GM21717 (cell line): ENCODE data around the gene CPM.

Source experiments
- ATAC-seq: cut with Tn5 transposase; IDR thresholded peaks from one replicate; pipeline ENCODE4 v1.9.1; 2021; ENCODE audit warnings: mild to moderate bottlenecking, moderate library complexity; ENCODE audit not compliant: unreplicated experiment

Gene CPM

GRCh38 chr12:68957273-68957672, 24.3 kb upstream of the CPM start:
- no peak for ATAC-seq

DNA sequence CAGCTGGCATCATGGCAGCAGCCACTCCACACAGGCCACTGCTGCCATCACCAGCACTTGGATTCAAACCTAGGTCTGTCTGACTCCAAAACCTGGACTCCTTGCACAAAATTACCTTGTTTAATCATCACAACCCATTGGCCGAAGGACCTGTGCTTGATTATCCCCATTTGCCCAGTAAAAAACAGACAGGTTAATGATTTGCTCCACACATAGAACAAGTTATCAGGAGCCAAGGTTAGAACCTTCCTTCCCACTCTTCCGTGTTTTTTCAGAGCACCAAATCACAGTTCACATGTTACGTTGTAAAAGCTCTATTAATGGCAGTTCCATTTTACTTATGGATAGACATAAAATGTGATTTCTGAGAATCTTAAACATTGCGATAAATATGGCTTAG, 23.5 kb upstream of the CPM start:
- no peak for ATAC-seq

- ATAC-seq = no peak
Observed at GRCh38 chr12:68954811-68955210, 21.8 kb upstream of the CPM start.

GRCh38 chr12:68953536-68953935, 20.6 kb upstream of the CPM start:
- no peak for ATAC-seq

GRCh38 chr12:68951652-68952051, 18.7 kb upstream of the CPM start:
- no peak for ATAC-seq

DNA sequence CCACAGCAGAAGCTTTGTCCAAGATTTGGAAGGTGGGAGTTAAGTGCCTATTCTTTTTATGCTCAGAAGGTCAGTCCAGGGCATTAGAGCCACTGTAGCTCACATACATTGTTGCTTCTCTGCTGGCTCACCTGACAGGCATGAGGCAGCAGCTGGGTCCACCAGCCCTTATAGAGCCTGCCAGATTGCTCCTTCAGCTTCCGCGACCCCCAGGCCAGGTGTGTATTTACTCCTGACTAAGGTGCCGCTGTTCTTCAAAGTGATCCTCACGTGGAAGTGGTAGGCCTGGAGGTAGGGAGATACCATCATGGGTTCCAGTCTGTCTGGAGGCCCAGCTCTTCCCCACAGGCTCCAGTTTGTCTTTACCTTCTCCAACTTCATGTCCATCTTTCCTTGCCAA, 17.5 kb upstream of the CPM start:
- ATAC-seq = no peak

DNA sequence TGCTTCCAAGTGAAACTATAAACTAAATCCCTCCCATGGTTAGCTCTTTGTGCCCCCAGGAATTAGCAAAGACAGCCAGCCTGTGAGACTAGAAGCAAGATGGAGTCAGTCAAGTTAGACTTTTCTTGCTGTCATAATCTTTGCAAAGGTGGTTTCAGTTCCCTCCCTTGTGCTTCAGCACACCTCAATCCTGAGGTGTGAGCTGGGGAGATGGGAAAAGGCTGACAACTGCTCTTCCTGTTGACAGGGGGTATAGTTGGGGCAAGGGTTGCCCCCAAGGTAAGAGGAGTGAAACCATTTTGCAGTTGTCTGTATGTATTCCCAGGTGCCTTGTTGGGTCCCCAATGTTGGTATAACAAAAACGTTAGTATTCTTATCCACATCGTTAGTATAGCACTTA, 12.3 kb upstream of the CPM start:
- no peak for ATAC-seq

DNA sequence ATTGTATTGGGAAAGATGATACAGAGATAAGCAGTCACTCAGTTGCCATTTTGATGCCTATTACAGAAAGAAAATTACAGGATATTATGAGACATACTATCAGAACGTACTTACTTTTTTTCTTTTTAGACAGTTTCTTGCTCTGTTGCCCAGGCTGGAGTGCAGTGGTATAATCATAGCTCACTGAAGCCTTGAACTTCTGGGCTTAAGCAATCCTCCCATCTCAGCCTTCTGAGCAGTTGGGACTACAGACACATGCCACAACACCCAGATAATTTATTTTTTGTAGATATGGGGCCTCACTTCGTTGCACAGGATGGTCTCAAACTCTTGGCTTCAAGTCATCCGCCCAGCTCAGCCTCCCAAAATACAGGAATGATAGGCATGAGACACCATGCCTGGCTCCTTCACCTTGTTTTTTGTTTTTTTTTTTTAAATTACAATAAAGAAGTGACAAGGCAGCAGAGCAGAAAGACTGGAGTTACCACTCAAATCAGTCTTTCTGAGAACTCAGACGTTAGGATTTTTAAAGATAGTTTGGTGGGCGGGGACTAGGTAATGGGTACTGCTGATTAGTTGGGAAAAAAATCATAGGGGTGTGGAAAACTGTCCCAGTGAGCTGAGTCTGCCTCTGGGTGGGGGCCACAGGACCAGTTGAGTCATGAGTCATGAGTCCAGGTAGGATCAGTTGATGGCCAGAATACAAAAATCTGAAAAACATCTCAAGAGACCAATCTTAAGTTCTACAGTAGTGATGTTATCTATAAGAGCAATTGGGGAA, 11.5 kb upstream of the CPM start:
- ATAC-seq = no peak

DNA sequence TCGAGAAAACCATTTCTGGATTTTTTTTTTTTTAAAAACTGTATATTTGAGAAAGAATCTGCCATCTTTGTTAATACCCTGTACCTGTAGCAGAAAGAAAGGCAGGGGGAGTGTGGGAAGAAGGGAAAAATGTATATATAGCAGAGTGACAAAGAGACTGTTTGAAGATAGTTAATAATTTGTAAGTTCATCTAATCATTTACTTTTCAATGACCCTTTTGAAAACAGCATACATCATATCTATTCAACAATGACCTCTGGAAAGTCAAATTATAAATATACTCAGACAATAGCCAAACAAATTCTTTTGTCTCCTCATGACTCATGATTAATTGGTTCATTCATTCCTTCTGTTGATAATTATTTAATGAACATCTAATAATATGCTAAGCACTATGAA, 10.9 kb upstream of the CPM start:
- ATAC-seq = no peak

DNA sequence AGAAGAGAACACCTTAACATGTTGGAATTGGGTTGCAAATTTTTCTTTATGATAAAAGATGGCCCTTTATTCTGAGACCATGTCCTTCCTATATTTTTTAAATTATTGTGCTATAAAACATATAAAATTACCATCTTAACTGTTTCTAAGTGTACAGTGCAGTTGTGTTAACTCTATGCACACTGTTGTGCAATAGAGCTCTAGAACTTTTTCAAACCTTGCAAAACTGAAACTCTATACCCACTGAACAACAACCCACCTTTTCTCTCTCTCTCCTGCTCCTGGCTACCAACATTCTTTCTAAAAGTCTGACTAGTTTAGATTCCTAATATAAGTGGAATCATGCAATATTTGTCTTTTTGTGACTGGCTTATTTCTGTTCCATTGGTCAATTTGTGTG, 7.8 kb upstream of the CPM start:
- no peak for ATAC-seq

GRCh38 chr12:68939505-68939904, 6.5 kb upstream of the CPM start:
- no peak for ATAC-seq

GRCh38 chr12:68934392-68934791, 1.4 kb upstream of the CPM start:
- no peak for ATAC-seq

DNA sequence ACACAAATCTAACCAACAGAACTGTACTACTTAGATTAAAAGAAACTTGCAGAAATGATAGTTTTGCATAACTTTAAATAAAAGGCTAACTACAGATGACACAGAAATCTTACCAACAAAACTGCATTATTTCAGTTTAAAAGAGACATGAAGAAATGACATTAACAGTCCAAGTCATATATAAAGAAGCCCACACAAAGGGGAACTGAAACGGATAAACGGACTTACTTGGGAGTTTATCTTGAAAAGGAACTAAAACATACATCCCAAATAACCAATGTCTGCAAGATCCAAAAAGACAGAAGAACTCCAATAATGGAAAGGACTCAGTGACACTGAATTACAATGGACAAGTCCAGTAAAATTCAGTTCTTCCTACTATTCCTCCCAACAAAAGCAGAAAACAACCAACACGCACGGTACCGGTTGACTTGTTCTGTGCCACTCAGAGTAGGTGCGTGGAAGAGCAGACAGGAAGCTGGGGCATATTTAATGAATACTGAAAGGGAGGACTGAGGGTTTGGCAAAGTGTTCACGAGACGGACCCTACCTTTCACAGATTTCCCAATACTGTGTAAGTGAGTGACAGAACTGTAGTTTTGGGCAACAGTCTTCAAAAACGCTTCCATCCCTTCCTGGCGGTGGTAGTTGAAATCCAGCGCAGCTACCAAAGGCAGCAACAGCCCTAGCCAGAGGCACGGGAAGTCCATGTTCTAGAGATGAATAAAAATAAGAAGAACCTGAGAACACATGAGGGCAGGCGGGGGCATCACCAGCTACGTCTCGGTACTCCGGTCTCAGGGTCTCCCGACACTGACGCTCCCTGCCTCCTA, 627 bp downstream of the CPM start:
- ATAC-seq = peak; percentile 60

- no peak for ATAC-seq
Observed at GRCh38 chr12:68930178-68930577, 2.8 kb downstream of the CPM start.

DNA sequence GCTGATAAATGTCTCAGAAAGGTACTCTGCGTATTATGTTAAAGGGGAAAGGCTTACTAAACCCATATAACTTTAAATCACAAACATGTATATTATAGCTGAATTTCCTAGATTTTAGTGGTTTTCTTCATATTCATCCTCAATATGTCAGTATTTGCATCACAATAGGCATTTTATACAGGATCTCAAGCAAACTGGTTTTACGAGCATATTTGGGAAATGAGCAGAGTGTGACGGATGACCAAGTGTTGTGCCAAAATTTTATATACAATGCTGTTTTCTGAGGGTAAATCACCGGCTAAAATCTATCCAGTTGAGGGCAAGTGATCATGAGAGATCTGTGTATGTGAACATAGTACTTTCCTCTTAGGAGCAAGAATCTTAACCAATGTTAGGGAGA, 8.4 kb downstream of the CPM start:
- no peak for ATAC-seq

DNA sequence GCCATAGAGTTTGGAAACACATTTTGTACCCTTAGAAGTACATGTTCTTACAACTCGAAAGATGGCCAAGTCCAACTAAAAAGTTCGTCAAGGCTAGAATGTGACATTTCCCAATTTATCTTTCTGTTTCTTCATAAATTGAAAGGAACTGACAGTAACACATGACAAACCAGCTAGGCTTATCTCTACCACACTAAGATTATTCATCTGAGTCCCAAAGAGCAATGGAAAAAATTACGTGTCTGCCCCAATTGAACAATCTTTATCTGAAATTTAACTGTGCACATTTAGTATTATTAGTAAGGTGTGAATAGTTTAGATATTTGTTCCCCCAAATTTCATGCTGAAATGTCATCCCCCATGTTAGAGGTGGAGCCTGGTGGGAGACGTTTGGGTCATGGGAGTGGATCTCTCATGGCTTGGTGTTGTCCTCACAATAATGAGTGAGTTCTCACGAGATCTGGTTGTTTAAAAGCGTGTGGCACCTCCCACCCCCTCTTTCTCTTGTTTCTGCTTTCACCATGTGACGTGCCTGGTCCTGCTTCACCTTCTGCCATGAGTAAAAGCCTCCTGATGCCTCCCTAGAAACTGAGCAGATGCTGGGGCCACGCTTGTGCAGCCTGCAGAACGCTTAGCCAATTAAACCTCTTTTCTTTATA, 13.3 kb downstream of the CPM start:
- ATAC-seq = no peak

DNA sequence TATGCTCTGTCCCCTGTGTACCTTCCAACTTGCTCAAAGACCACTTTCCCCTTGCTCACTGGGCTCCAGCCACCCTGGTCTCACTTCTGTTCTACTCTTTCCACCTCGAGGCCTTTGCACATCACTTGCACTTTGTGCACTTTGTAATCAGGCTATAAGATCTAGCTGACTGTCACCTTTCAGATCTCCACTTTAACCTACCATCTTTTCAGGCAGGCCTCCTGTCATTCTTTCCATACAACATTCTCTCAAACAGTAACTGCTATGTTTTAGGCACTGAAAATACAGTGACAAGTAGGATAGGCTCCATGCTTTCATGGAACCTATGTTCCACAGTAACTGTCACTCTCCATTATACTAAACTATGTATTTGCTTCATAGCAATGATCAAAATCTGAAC, 14.0 kb downstream of the CPM start:
- ATAC-seq = no peak

GRCh38 chr12:68915055-68915454, 17.9 kb downstream of the CPM start:
- ATAC-seq = no peak

DNA sequence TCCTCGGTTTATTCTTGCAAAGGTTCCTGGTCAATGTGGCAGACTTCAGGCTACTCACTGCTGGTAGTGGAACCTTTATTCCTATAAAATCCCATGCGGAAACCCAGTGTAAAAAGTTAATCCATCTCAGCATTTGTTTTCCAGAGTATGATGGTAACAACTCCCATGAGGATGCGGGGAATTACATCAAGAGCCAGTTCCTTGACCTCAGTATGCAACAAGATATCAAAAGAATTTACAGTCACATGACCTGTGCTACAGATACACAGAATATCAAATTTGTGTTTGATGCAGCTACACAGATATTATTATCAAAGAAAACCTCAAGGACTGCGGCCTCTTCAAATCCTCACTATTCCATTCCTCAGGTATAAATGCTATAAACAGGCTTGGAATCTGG, 19.3 kb downstream of the CPM start:
- ATAC-seq = no peak

- ATAC-seq = no peak
Observed at GRCh38 chr12:68912916-68913315, 20.1 kb downstream of the CPM start.

GRCh38 chr12:68911197-68911718, 21.7 kb downstream of the CPM start:
- no peak for ATAC-seq

DNA sequence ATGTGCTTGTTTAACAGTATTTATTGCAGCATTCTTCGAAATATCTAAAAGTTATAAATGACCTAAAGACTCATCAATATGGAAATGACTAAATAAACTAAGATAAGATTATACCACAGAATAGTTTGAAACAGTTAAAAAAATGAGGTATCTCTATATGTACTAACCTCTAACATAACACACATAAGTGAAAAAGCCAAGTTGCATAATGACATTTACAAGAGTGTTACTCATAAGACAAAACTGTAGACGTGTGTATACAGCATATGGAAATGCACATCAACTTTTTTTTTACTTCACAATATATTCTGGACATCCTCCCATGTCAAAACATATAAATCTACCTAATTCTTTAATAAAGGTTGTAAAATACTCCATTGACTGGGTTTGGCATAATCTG, 22.8 kb downstream of the CPM start:
- no peak for ATAC-seq
